ENCODE measurements around the gene PPP1R9A. TPM values are rescaled to one million over a fixed set of nuclear protein-coding genes. Genes with fewer than 3 reads are reported as not detected.

Gene PPP1R9A
- total RNA-seq, 4 donors from 2014 or later = 22.4 to 27.5 (median 23.3) TPM

DNA sequence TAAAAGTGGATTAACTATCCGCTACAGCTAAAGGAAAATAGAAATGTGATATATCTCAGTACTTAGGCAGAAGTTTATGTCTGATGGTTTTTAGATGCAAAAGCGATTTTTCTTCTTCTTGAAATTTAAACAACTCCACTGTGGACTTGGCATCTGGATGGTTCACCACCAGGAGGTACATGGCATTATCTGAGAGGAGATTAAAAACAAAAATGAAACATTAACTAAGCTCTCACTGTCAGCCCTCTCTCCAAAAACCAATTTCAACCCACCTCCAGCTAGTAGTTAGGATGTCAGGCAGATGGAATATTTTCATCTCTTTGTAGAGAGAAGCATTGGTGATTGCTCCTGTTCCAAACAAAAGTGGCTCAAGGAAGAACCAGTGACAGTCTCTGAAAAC is 404.0 kb downstream of the PPP1R9A start:
- DNase-seq (ENCODE audit: extremely low spot score) = no peak
- TF ChIP-seq POLR2AphosphoS5 (IDR thresholded peaks at IDR 0.05) (no peak), POLR2A (IDR thresholded peaks at IDR 0.05; ENCODE audit: low read depth) (no peak), EP300 (IDR thresholded peaks at IDR 0.05) (no peak)
- TF ChIP-seq, protein P1, sequence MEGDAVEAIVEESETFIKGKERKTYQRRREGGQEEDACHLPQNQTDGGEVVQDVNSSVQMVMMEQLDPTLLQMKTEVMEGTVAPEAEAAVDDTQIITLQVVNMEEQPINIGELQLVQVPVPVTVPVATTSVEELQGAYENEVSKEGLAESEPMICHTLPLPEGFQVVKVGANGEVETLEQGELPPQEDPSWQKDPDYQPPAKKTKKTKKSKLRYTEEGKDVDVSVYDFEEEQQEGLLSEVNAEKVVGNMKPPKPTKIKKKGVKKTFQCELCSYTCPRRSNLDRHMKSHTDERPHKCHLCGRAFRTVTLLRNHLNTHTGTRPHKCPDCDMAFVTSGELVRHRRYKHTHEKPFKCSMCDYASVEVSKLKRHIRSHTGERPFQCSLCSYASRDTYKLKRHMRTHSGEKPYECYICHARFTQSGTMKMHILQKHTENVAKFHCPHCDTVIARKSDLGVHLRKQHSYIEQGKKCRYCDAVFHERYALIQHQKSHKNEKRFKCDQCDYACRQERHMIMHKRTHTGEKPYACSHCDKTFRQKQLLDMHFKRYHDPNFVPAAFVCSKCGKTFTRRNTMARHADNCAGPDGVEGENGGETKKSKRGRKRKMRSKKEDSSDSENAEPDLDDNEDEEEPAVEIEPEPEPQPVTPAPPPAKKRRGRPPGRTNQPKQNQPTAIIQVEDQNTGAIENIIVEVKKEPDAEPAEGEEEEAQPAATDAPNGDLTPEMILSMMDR (IDR thresholded peaks at IDR 0.05) = no peak
- intact Hi-C loops (cut with DNase I) = no loop called here
- 66% methylated on average over 2 of the region's 2 CpGs for WGBS
- no peaks in the 10 kb centered on the region for H3K36me3 ChIP-seq
- no peaks in the 10 kb centered on the region for H3K4me1 ChIP-seq
- no peaks in the 10 kb centered on the region for H3K9me3 ChIP-seq
- no peak overlapping the region for H3K27ac ChIP-seq (replicated peaks in 1 of 4)
- H3K4me3 ChIP-seq = no peak overlapping the region
- no peaks in the 10 kb centered on the region for H3K27me3 ChIP-seq

DNA sequence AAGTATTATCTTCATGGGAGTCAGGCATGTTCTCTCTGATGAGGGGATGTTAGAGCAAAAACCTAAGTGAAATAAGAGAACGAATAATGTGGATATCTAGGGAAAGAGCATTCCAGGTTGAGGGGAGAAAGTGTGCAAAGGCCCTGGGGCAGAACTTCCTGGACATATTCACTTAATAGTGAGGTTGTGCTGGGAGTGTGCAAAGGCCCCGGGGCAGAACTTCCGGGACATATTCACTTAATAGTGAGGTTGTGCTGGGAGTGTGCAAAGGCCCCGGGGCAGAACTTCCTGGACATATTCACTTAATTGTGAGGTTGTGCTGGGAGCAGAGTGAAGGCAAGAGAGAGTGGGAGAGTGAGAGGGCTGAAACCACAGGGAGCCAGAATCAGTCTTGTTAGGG is 405.2 kb downstream of the PPP1R9A start:
- no peaks in the 10 kb centered on the region for H3K4me1 ChIP-seq
- H3K27me3 ChIP-seq = no peaks in the 10 kb centered on the region
- TF ChIP-seq POLR2AphosphoS5 (IDR thresholded peaks at IDR 0.05) = no peak
- TF ChIP-seq, protein P1 (IDR thresholded peaks at IDR 0.05) = no peak
- no peak for TF ChIP-seq POLR2A (IDR thresholded peaks at IDR 0.05; ENCODE audit: low read depth)
- no peak for TF ChIP-seq EP300 (IDR thresholded peaks at IDR 0.05)
- DNase-seq (ENCODE audit: extremely low spot score) = peak; percentile 53
- WGBS = 94% methylated on average over 4 of the region's 4 CpGs
- no peaks in the 10 kb centered on the region for H3K36me3 ChIP-seq
- intact Hi-C loops (cut with DNase I) = no loop called here
- H3K9me3 ChIP-seq = no peaks in the 10 kb centered on the region
- H3K27ac ChIP-seq (replicated peaks in 1 of 4) = no peak overlapping the region
- no peak overlapping the region for H3K4me3 ChIP-seq

DNA sequence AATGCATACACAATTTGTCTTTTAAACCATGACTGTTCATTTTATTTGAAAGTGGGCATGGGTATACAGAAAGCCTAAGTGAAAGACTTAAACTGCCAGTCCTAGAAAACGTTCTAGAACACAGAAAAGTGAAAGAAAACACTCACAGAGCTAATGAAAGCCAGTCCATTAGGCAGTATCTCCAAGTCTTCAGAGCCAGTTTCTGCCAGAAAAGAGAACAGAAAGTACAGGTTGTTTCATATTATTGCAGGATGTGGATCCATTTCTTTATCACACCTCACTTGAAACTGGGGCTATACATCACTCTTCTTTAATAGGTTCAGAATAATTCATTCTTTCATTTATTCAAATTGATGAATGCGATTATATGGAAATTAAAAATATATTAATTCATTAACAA is 409.2 kb downstream of the PPP1R9A start:
- DNase-seq (ENCODE audit: extremely low spot score) = no peak
- H3K27me3 ChIP-seq = no peaks in the 10 kb centered on the region
- no peaks in the 10 kb centered on the region for H3K36me3 ChIP-seq
- no peak for TF ChIP-seq POLR2A (IDR thresholded peaks at IDR 0.05; ENCODE audit: low read depth)
- TF ChIP-seq, protein P1 (IDR thresholded peaks at IDR 0.05) = no peak
- TF ChIP-seq EP300 (IDR thresholded peaks at IDR 0.05) = no peak
- no peak for TF ChIP-seq POLR2AphosphoS5 (IDR thresholded peaks at IDR 0.05)
- 70% methylated on average over 2 of the region's 2 CpGs for WGBS
- H3K4me3 ChIP-seq = no peak overlapping the region
- no peaks in the 10 kb centered on the region for H3K4me1 ChIP-seq
- intact Hi-C loops (cut with DNase I) = no loop called here
- H3K9me3 ChIP-seq = no peaks in the 10 kb centered on the region
- H3K27ac ChIP-seq (replicated peaks in 1 of 4) = no peak overlapping the region

DNA sequence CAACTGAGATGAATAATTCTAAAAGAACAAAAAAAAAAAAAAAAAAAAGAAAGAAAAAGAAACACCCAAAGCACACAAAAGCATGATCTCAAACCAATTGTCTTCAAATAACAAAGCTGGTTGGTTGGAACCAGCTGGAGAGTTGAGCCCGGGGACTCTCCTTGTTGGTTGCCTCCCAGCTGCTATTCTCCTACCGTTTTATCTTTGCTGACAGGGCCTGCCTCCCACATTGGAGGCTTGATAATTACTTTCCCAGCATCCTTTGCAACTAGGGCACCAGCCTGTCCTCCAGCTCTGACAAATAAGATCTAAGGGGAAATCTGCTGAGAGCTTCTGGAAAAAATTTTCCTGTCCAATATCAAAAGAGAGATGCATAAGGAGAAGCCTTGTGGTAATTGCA is 410.2 kb downstream of the PPP1R9A start:
- no peaks in the 10 kb centered on the region for H3K9me3 ChIP-seq
- WGBS = 42% methylated on average over 2 of the region's 2 CpGs
- no peaks in the 10 kb centered on the region for H3K36me3 ChIP-seq
- H3K27me3 ChIP-seq = no peaks in the 10 kb centered on the region
- H3K4me3 ChIP-seq = no peak overlapping the region
- DNase-seq (ENCODE audit: extremely low spot score) = peak; percentile 57
- H3K27ac ChIP-seq (replicated peaks in 1 of 4) = no peak overlapping the region
- H3K4me1 ChIP-seq = no peaks in the 10 kb centered on the region
- intact Hi-C loops (cut with DNase I) = no loop called here
- no peak for TF ChIP-seq POLR2AphosphoS5 (IDR thresholded peaks at IDR 0.05)
- no peak for TF ChIP-seq POLR2A (IDR thresholded peaks at IDR 0.05; ENCODE audit: low read depth)
- TF ChIP-seq, protein P1 (IDR thresholded peaks at IDR 0.05) = no peak
- no peak for TF ChIP-seq EP300 (IDR thresholded peaks at IDR 0.05)

DNA sequence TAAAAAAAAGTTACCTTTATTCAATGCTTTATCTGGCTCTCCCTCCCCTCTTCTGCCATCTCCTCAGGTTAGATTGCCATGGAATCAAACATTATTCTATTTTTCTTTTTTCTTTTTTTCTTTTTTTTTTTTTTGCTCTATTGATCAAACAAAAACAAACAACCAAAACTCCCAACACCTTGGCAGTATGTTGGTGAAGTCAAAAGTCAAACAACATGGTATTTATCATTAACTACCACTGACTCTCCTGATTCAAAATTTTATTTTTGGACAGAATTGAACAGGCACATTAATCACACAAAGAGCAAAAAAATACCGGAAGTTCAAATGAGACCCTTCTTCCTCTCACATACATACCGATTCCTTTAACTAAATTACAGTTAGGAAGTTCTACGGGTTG is 410.6 kb downstream of the PPP1R9A start:
- H3K4me3 ChIP-seq = no peak overlapping the region
- TF ChIP-seq POLR2A (IDR thresholded peaks at IDR 0.05; ENCODE audit: low read depth) (no peak), POLR2AphosphoS5 (IDR thresholded peaks at IDR 0.05) (no peak), EP300 (IDR thresholded peaks at IDR 0.05) (no peak)
- TF ChIP-seq, protein P1 (IDR thresholded peaks at IDR 0.05) = no peak
- 64% methylated on average over 3 of the region's 3 CpGs for WGBS
- H3K9me3 ChIP-seq = no peaks in the 10 kb centered on the region
- no peaks in the 10 kb centered on the region for H3K36me3 ChIP-seq
- intact Hi-C loops (cut with DNase I) = no loop called here
- no peak for DNase-seq (ENCODE audit: extremely low spot score)
- H3K27me3 ChIP-seq = no peaks in the 10 kb centered on the region
- H3K27ac ChIP-seq (replicated peaks in 1 of 4) = no peak overlapping the region
- H3K4me1 ChIP-seq = no peaks in the 10 kb centered on the region

Measured in esophagus muscularis mucosa (tissue), 4 donors.